ENCODE measurements around the gene NOX5. TPM values are rescaled to one million over a fixed set of nuclear protein-coding genes. Genes with fewer than 3 reads are reported as not detected.

The NOX5 gene
- total RNA-seq, 1 donor from 2014 or later = under 0.01 TPM

- DNase-seq = no peak
Observed at GRCh38 chr15:69018951-69019350, 4.5 kb downstream of the NOX5 start.

DNA sequence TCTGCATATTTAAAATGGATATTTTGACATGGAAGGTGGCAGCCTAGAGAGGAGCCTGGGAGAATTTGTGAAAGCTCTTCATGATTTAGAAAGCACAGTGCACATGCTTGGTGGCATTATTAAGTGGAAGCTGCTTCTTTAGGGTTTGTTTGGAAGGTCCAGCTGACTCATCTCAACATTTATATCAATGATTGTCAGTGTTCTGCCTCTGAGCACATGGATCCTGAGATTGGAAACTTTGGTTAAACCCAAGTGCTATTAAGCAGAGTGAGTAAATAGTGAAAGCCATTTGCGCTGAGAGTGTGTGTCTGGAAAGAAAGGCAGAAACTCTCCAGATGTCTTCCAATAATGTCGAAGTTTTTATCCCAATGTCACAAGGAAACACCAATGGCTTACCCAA lies 7.4 kb downstream of the NOX5 start:
- no peak for DNase-seq

GRCh38 chr15:69025320-69025719 lies 10.8 kb downstream of the NOX5 start:
- DNase-seq = no peak

GRCh38 chr15:69026355-69026754 lies 11.9 kb downstream of the NOX5 start:
- DNase-seq = no peak

- DNase-seq = no peak
Observed at GRCh38 chr15:69027976-69028518, 13.6 kb downstream of the NOX5 start.

DNA sequence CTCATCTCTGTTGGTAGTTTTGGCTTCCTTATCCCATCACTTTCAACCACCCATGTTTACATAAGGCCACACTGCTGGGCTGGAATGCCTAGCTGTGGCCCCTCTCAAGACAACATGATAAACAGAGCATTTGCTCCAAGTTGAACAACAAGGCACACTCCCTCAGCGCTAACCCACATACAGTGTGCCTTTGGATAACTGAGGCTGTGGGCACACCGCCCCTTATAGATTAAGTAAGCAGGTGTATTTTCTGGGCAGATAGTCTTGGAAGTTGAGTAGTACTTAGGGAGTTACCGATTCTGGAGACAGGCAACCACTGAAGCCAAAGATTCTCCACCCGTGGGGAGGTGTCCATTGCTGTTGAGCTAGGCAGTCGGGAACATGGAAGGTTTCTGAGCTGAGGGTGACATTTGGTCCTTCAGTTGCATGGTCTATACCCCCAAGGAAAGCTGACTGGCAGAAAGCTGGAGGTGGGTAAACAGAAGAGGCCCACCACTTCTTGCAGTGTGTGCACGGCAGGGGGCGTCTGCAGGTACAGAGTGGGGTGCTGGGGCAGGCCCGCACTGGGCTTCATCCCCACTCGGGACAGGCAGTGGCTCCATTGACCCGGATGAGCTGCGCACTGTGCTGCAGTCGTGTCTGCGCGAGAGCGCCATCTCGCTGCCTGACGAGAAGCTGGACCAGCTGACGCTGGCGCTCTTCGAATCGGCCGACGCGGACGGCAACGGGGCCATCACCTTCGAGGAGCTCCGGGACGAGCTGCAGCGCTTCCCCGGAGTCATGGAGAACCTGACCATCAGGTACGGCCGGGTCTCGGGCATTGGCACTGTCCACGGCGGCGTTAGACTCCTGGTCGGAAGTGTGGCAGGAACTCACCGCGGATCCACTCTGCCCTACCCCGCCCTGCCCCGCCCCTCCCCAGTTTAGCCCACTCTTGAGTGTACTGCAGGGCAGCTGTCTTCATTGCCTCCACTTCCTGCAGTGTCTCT lies 16.8 kb downstream of the NOX5 start:
- DNase-seq = no peak

DNA sequence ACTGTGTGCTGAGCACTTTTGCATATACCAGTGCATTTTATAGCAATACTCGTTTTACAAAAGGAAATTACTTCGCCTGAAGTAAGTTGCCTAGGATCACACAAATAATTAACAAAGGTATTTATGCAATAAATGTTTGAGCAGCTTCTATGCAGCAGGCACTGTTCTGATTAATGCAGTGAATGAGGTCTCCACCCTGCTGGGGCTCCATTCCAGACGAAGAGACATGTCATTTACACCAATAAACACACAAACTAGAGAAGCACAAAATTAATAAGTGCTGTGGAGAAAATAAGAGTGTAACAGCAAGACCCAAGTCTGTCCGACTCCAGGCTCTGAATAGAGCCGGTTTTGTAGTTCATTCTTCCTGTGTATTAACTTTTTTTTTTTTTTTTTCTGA lies 17.5 kb downstream of the NOX5 start:
- no peak for DNase-seq

DNA sequence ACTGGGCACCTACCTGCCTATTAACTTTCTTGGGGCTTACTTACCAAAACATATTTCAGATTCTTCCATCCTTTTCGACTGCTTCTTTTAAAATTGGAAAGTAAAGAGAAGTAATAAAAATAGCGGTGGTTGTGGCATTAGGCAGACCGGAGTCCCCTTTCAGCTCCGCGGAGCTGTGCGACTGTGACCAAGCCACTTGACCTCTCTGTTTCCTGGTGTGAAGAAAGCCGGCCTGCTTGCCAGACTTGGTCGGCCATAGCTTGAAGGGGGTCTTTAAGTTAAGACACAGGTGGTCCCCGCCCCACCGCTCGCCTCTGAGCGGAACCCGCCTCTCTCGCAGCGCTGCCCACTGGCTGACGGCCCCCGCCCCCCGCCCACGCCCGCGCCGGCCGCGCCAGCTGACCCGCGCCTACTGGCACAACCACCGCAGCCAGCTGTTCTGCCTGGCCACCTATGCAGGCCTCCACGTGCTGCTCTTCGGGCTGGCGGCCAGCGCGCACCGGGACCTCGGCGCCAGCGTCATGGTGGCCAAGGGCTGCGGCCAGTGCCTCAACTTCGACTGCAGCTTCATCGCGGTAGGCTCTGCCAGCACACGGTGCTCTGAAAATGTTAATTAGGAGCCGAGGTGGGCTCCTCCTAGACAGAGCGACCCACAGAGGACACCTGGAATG lies 18.3 kb downstream of the NOX5 start:
- no peak for DNase-seq

DNA sequence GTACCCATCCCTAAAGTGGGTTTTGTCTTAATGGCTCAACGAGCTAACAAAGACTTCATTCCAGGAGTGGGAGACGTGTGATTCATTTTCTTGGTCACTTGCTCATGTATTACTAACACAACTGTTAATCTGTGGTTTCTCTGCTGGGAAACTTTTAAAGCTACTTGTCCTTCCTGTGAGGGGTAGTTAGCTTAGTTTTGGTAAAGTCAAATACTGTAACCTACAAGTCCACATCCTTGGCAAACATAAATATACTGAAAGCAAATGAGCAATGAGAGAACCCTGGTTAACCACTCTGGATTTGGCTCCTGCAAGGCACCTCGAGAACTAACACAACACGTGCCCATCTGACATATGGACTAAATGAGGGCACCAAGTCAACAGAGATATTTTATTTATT lies 19.9 kb downstream of the NOX5 start:
- no peak for DNase-seq

GRCh38 chr15:69035205-69035917 lies 20.9 kb downstream of the NOX5 start:
- no peak for DNase-seq

- no peak for DNase-seq
Observed at GRCh38 chr15:69035918-69036258, 21.4 kb downstream of the NOX5 start.

DNA sequence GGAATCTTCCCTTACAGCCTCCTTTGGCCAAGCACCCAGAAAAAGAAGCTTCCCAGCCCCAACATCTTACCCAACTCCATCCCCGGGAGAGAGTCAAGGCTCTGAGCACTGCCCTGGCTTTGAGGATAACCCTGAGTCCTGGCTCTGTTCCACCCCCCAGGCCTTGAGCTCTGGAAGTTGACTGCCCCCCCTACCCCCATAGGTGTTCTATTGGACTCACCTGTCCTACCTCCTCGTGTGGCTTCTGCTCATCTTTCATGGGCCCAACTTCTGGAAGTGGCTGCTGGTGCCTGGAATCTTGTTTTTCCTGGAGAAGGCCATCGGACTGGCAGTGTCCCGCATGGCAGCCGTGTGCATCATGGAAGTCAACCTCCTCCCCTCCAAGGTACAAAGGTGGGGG lies 22.3 kb downstream of the NOX5 start:
- DNase-seq = no peak

DNA sequence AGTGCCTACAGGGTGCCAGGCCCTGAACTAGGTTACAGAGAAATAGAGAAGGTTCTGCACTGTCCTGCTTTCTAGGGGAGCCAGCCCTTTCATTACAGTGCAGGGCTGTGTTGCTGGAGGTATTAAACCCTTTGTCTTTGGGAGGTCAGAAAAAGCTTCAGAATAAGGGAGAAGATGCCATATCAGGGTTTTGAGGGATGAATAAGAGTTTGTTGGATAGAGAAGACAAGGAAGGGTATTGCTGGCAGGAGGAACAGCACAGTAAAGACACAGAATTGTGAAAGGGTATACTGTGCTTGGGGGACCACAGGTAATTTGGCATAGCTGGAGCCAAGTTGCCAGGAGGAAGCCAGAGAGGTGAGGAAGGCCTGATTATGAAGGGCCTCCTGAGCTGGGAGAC lies 23.0 kb downstream of the NOX5 start:
- no peak for DNase-seq

- no peak for DNase-seq
Observed at GRCh38 chr15:69037977-69038376, 23.5 kb downstream of the NOX5 start.

DNA sequence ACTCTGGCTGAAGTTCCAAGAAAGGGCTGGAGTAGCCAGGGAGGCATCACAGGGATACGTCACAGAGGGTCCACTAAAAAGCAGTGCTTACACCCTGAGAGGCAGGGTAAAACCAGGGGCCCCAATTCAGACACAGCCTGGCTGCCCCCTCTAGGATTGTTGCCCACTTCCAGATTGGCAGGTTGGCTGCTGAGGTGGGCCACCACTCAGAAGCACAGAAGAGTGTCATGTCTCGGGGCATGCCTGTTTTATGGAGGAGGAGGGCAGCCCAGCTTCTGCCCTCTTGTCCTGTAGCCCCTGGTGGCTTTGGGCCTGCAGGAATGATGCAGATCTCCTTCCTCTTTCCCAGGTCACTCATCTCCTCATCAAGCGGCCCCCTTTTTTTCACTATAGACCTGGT lies 24.0 kb downstream of the NOX5 start:
- DNase-seq = no peak

GRCh38 chr15:69039516-69040225 lies 25.2 kb downstream of the NOX5 start:
- no peak for DNase-seq

GRCh38 chr15:69042531-69042930 lies 28.0 kb downstream of the NOX5 start:
- DNase-seq = no peak

DNA sequence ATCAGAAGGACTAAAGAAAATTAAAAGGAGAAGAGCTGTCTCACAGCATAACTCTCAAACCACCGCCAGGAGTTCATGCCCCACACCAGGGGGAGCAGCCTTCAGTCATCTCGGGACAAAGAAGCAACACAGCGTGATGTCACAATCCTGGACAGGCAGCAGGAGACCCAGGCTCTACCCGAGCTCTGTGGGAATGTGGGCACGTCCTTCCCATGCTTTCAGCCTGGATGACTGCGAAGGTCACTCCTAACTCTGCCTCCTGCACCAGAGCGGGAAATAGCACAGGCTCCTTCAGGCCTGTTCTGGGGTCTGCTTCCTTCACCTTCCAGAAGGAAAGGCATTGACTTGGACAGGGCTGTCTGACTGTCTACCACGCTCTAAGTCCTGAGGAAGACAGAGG lies 31.3 kb downstream of the NOX5 start:
- DNase-seq = no peak

GRCh38 chr15:69046781-69047180 lies 32.3 kb downstream of the NOX5 start:
- no peak for DNase-seq

- DNase-seq = no peak
Observed at GRCh38 chr15:69049976-69050375, 35.5 kb downstream of the NOX5 start.

DNA sequence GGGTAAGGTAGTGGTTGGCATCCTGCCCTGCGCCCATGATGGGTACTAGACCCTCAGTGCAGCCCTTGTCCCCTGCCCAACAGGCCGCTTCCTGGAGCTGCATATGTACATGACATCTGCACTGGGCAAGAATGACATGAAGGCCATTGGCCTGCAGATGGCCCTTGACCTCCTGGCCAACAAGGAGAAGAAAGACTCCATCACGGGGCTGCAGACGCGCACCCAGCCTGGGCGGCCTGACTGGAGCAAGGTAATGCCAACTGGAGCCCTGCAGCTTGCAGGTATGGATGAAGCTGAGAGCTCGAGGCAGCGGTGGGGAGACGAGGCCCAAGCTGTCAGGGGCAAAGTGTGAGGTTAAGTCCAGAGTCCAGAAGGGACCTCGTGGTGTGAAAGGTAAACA lies 40.8 kb downstream of the NOX5 start:
- DNase-seq = no peak

DNA sequence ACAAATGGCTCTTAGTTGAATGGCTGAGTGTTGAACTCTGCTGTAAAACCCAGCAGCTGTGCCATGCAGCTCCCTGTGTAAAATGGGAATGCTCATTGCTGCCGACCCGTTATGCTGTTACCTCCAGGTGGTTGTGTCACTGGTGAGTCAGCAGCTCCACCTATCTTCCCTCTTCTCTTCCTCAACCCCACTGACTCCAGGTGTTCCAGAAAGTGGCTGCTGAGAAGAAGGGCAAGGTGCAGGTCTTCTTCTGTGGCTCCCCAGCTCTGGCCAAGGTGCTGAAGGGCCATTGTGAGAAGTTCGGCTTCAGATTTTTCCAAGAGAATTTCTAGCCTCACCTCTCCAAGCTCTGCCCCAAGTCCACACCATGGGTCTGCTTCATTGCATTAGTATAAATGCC lies 41.9 kb downstream of the NOX5 start:
- no peak for DNase-seq
